Superior temporal gyrus (tissue), 1 donor: ENCODE measurements around the gene MTHFSD.
A peak's percentile ranks its signal among the peaks of the same experiment; 100 is the strongest.

Experiments
- DNase-seq: peaks from one replicate; pipeline ENCODE4 v3.0.0-alpha.2; 2016; ENCODE audit errors: extremely low spot score

The MTHFSD gene

DNA sequence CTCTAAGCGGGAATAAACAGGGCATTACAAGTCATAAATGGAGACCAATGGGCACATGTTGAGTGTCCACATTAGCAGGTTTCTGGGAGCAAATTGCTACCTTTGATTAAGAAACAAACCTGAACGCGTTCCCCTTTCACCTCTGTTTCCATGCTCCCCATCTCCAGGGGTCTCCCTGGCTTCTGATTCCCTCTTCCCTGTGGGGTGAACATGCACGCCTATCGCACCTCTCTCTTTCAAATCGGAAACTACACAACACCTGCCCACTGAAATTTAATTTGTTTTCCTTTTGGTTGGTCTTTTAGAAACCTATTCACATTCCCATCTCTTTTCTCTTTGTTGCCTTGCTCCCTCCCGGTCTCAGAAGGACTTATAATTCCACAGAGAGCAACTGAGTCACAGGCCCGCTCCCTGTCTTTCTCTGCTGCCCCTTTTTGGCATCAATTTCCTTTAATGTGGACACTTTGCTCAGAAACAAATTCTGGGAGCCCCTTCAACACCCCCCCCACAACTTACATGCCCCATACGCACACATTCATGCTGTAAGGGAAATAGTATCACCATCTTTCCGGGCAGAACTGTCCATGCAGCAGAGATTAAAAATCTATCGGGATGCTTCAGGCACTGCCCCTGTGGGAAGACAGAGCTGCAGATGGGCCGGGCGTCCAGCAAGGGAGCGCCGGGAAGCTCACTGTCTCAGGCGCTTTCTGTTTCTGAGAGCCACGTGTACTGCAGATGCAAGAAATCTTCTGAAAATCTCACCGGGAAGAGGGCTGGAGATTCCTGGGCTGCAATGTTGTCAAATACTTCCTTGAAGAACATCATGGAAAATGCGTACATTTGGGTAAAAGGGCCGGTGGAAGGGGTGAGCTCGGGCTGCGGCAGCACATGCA is 51.9 kb downstream of the MTHFSD start:
- DNase-seq: no peak

DNA sequence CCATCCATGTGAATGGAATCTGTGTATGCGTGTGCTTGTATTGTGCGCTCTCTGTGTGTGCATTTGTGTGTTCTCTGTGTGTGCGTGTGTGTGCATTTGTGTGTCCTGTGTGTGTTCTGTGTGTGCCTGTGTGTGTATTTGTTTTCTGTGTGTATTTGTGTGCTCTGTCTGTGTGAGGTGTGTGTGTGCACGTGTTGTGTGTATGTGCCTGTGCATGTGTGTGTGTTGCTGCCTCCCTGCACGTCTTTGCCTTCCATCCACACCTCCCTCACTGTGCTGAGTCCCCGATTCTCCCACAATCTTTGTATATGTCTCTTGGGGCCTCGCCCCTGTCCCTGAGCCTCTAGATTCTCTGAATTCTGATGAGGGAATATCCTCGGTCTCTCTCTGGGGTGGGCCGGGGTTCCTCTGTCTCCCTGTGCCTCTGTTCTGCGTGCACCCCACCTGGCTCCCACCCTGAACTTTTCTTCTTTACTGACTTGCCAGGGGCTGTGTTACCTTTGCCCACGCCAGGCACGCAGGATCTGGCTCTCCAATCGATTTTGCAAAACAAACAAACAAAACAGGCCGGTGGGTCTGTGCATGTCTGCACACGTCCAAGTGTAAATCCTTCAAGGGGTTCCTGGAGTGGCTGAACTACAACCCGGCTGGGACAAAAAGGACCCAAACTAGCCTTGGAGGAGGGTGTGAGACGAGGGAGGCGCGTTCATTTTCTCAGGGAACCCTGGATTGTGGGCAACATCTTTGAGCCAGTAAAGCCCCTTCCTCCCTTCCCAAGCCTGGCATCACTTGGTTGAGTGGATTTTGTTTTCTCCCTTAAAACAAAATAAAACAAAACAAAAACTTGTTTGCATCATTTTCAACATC is 52.8 kb downstream of the MTHFSD start:
- no peak for DNase-seq

GRCh38 chr16:86500708-86501510 is 54.1 kb downstream of the MTHFSD start:
- DNase-seq: no peak

DNA sequence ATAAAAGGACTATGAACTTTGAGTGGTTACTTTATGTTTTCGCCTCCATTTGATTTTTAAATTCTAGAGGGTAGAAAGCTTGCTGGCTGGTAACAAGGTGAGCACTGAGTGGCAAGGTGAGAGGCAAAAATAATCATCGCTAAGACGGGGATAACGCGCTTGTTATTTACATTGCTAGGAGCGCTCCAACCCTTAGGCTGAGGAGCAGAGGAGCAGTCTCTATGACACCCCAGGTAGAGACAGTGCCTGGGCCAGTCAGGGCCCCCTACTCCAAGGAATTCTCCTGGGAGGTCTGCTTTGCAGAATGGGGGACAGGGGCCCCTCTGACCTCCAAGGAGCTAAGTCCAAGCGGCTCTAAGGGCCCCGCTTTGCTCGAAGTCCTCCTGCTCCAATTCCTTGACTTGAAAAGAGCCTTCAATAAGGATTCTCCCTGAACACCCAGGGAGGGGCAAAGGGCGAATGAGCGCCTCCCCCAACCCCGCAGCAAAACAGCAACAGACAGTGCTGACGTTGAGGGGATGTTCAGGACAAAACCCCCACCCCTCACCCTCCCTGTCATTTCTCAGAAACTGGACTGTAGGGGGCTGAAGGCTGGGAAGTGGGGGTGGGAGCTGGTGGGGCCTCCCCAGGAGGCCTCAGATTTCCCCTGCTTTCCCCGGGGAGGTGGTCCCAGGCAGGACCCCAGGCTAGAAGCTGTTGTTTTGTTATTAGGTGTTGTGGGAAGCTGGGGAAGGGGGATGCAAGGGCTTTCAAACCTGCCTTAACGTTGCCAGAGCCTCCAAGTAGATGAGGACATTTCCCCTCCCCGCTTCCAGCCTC is 54.9 kb downstream of the MTHFSD start:
- no peak for DNase-seq

DNA sequence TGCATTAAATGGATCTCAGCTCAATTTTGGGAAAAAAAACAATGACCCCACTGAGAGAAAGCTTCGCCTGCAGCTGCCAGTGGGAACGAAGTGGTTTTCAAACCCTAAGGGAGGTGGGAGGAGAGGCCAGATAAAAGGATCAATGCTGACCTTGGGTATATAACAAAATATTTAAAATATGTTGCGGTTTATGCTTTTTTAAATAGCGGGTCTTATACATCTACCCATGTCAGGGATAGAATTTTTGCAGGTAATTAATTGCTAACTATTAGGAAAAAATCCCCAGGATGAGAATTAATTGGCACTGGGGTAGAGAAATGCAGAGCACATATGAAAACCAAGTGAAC is 55.6 kb downstream of the MTHFSD start:
- no peak for DNase-seq

GRCh38 chr16:86498671-86499439 is 56.2 kb downstream of the MTHFSD start:
- DNase-seq: no peak

GRCh38 chr16:86498155-86498670 is 56.8 kb downstream of the MTHFSD start:
- no peak for DNase-seq

- no peak for DNase-seq
Measured at GRCh38 chr16:86497551-86498021, 57.4 kb downstream of the MTHFSD start.

GRCh38 chr16:86496929-86497461 is 58.0 kb downstream of the MTHFSD start:
- DNase-seq: no peak

DNA sequence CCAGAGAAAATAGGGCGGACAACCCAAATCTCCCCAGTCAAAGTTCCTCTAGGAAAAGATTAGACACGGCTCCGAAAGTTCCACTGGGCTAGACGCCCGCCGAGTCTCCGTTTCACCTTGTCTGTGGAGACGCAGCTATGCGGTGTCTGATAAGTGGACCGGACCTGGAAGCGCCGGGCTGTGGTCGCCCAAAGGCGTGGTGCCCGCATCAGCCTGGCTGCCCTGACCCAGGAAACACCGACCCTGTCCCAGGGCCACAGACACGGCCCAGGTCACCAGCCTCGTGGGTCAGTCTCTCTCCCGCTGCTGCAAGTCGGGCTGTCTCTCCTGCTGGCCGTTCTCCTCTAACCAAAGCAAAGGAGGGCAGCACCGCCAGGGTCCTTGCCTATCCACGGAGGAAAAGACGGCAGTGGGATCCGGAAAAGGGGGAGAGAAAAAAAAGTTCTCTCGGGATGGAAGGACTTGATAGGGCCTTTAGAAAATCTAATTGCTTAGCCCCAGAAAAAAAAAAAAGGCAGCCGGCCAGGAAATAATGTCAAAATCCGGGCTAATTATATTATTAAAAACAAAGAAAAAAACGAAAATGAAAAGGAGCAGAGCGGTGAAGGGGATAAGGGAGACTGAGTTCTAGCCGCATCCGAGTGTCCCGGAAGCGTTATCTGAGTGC is 58.6 kb downstream of the MTHFSD start:
- DNase-seq: no peak

- no peak for DNase-seq
Measured at GRCh38 chr16:86495756-86496261, 59.2 kb downstream of the MTHFSD start.

DNA sequence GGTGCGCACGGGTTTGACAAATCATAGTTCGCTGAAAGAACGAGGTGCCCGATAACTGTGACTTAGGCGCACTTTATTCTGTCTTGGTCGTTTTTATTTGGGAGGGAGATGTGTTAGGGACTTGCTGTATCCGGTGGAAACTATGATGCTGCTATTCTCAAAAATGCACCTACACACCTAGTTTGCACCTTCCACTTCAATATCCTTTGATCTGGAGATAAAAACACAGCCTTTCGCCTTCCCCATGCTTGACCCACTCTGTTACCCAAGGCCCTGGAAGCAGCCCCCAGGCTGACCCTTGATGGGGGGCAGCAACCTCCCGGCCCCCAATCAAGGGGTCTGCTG is 59.7 kb downstream of the MTHFSD start:
- DNase-seq: no peak

DNA sequence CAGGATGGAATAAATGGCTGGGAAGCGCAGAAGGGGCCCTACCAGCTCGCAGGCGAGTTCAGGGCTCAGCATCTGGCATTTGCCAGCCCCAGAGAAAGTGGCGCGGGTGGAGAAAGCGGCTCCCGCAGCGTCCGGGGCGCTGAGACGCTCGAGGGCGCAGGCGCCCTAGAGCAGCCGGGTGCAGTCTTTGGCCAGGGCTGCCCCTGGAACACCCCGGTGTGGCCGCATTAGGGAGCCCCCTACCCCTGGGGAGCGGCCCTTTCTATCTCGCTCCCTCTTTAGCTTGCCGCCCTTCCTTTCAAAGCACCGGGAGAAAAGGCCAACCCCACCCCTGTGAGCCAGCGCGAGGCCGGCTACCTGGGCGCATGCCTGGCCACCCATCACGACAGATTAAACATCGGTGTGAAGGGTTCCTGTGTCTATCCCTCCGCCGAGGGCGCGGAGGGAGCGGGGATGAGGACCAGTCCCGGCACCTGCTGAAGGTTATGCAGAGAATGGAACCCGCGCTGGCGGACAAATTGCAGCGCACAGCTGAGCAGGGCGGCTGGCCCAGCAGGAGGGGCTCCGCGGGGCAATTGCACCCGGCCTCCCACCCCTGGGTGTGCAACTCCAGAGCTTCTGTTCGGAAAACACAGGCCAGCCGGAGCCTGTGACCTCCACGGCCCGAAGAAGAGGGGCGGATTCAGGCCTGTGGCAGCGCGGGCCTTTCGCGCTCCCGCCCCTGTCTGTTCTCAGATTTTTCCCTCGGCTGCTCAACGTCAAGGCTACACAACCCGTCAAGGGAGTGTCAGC is 60.3 kb downstream of the MTHFSD start:
- no peak for DNase-seq

DNA sequence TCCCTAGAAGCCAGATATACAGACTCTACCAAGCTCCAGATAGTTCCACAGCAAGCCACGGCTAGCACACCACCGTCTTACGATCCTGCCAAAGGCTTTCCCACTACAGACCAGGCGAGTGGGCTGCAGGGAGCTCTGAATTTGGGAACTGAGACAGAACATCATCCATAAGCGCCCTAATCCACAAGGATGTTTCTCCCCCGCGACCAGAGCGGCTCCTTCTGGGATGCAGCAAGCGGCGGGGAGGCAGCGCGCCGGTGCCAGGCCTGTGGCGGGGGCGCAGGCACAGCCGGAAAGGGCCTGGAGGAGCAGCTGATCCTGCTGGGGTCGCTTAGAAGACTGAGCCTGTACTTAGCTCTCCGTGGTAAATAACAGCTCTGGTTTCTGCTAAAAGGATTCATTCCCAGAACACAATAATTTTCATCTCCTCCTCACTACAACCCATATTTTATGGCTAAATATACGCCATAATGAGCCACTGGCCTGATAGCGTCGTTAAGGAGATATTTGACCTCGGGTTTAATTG is 60.9 kb downstream of the MTHFSD start:
- DNase-seq: no peak

GRCh38 chr16:86492961-86493629 is 61.9 kb downstream of the MTHFSD start:
- no peak for DNase-seq

- no peak for DNase-seq
Measured at GRCh38 chr16:86492267-86492960, 62.6 kb downstream of the MTHFSD start.

DNA sequence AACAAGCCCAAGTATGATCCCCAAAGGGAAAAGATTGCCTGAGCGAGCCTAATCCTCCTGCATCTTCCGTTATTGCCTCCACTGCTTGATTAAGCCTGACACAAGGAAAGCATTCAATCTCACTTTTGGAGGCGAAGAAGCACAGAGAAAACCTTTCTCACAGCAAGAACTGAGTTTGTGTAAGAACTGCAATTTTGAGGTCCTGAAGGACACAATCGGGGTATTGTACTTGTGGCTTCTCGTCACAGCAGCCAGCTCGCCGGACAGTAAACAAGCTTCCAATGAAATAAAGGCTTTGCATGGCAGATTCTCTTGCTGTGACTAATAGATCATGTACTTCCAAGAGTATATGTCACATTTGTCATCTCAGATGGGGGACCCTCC is 63.4 kb downstream of the MTHFSD start:
- peak; percentile 76 for DNase-seq
